HepG2 (cell line): Measurements from ENCODE around the gene SIK3. TPM values are rescaled to one million over a fixed set of nuclear protein-coding genes. Genes with fewer than 3 reads are reported as not detected.

Experiments used
- ATF7 ChIP-seq, 2 experiments: fragments of 450-650 bp in 1 of 2; sonication (generic) in 1 of 2; formaldehyde crosslinking in 1 of 2; IDR thresholded peaks; 2 replicates each; pipeline versions ENCODE4 v1.4.0 to v1.6.1; 2016 to 2020; ENCODE audit warnings: antibody characterized with exemption in 1 of 2, mild to moderate bottlenecking in 1 of 2, missing genetic modification reagents in 1 of 2
- CREB3 ChIP-seq: sonication (generic); formaldehyde crosslinking; IDR thresholded peaks from 2 replicates; pipeline ENCODE4 v1.5.0; 2020; ENCODE audit warnings: missing genetic modification reagents
- E2F1 ChIP-seq: sonication (generic); formaldehyde crosslinking; IDR thresholded peaks from 2 replicates; pipeline ENCODE4 v1.5.0; 2020; ENCODE audit warnings: missing genetic modification reagents
- FOXA3 ChIP-seq: IDR thresholded peaks from 2 replicates; pipeline ENCODE4 v1.6.1; 2016; ENCODE audit warnings: missing genetic modification reagents, missing compliant biosample characterization
- IRF9 ChIP-seq: sonication (generic); formaldehyde crosslinking; IDR thresholded peaks from 2 replicates; pipeline ENCODE4 v1.8.0; 2022; ENCODE audit warnings: missing genetic modification reagents, mild to moderate bottlenecking, borderline replicate concordance
- JUNB ChIP-seq: sonication (generic); formaldehyde crosslinking; IDR thresholded peaks from 2 replicates; pipeline ENCODE4 v1.8.0; 2022; ENCODE audit warnings: missing genetic modification reagents, mild to moderate bottlenecking, borderline replicate concordance
- KMT2B ChIP-seq: IDR thresholded peaks from 2 replicates; pipeline ENCODE4 v1.6.1; 2016; ENCODE audit warnings: missing genetic modification reagents, missing compliant biosample characterization
- MBD4 ChIP-seq: IDR thresholded peaks from 2 replicates; pipeline ENCODE4 v1.6.1; 2012; ENCODE audit warnings: low read length, inconsistent platforms, borderline replicate concordance
- MXD4 ChIP-seq: IDR thresholded peaks from 2 replicates; pipeline ENCODE4 v1.6.1; 2016; ENCODE audit warnings: mild to moderate bottlenecking, missing biosample characterization, missing genetic modification reagents
- NFKB2 ChIP-seq: sonication (generic); formaldehyde crosslinking; IDR thresholded peaks from 2 replicates; pipeline ENCODE4 v1.4.0; 2020; ENCODE audit warnings: missing genetic modification reagents, borderline replicate concordance
- POLR2G ChIP-seq: fragments of 200-400 bp; formaldehyde crosslinking; IDR thresholded peaks from 2 replicates; pipeline ENCODE4 v1.6.1; 2018; ENCODE audit warnings: mild to moderate bottlenecking, low read depth, low read length, moderate library complexity
- RAD51 ChIP-seq: fragments of 450-650 bp; IDR thresholded peaks from 2 replicates; pipeline ENCODE4 v1.6.1; 2016; ENCODE audit warnings: borderline replicate concordance
- RBFOX2 ChIP-seq: fragments of 200-400 bp; formaldehyde crosslinking; IDR thresholded peaks from 2 replicates; pipeline ENCODE4 v1.6.1; 2017; ENCODE audit warnings: low read depth, mild to moderate bottlenecking, low read length
- RNF219 ChIP-seq: sonication (generic); formaldehyde crosslinking; IDR thresholded peaks from 2 replicates; pipeline ENCODE4 v1.5.0; 2020; ENCODE audit warnings: mild to moderate bottlenecking, missing genetic modification reagents
- TSC22D2 ChIP-seq: sonication (generic); formaldehyde crosslinking; IDR thresholded peaks from 2 replicates; pipeline ENCODE4 v1.5.1; 2020; ENCODE audit warnings: missing genetic modification reagents, mild to moderate bottlenecking, borderline replicate concordance
- ZBTB38 ChIP-seq: sonication (generic); formaldehyde crosslinking; IDR thresholded peaks from 2 replicates; pipeline ENCODE4 v1.5.1; 2020; ENCODE audit warnings: mild to moderate bottlenecking, missing genetic modification reagents
- ZFX ChIP-seq: sonication (generic); formaldehyde crosslinking; IDR thresholded peaks from 2 replicates; pipeline ENCODE4 v1.4.0; 2020; ENCODE audit warnings: mild to moderate bottlenecking, low read depth, missing genetic modification reagents, moderate library complexity
- ZNF34 ChIP-seq: sonication (generic); formaldehyde crosslinking; IDR thresholded peaks from 2 replicates; pipeline ENCODE4 v1.4.0; 2020; ENCODE audit warnings: mild to moderate bottlenecking, missing genetic modification reagents, borderline replicate concordance
- ZNF563 ChIP-seq: sonication (generic); formaldehyde crosslinking; IDR thresholded peaks from 2 replicates; pipeline ENCODE4 v1.8.0; 2022; ENCODE audit warnings: mild to moderate bottlenecking, moderate library complexity, missing genetic modification reagents
- ZNF781 ChIP-seq: sonication (generic); formaldehyde crosslinking; IDR thresholded peaks from 2 replicates; pipeline ENCODE4 v1.5.1; 2020; ENCODE audit warnings: borderline replicate concordance, mild to moderate bottlenecking, missing genetic modification reagents; ENCODE audit errors: not compliant biosample characterization
- ZNF878 ChIP-seq: sonication (generic); formaldehyde crosslinking; IDR thresholded peaks from 2 replicates; pipeline ENCODE4 v1.8.1; 2023; ENCODE audit warnings: mild to moderate bottlenecking, missing genetic modification reagents, moderate library complexity
- ZNF883 ChIP-seq: sonication (generic); formaldehyde crosslinking; IDR thresholded peaks from 2 replicates; pipeline ENCODE4 v1.5.1; 2020; ENCODE audit warnings: mild to moderate bottlenecking, missing genetic modification reagents; ENCODE audit errors: not compliant biosample characterization
- polyA plus RNA-seq, 8 experiments: library from polyadenylated mRNA; depleted of rRNA in 3 of 8; stranded (reverse) in 7 of 8; unstranded in 1 of 8; fragments of >200 nt; fragmentation: Illumina TruSeq in 4 of 8; extraction: Trizol in 4 of 8; gene quantifications; 2 replicates each; pipeline versions ENCODE4 v1.2.1 to v1.2.3, GENCODE V29; 2011 to 2016; ENCODE audit warnings: low read depth in 4 of 8, missing spikeins in 1 of 8, mixed read lengths in 1 of 8; ENCODE audit not compliant: insufficient read depth in 1 of 8
- total RNA-seq, 5 experiments: library from RNA; depleted of rRNA; stranded (reverse); fragments of >200 nt; fragmentation: Illumina TruSeq; extraction: Trizol; gene quantifications; 2 replicates each; pipeline ENCODE4 v1.2.3, GENCODE V29; 2016; ENCODE audit warnings: low read depth in 1 of 5

The SIK3 gene
- total and polyA plus RNA-seq, 2 of the 13 experiments (the other 11 are each of a cell fraction or from before 2014, with no cell fraction given): 5.7 to 9.8 TPM

- TF ChIP-seq POLR2G: no peak
- peak; percentile 60; the same call in 1 of the 2 replicates for TF ChIP-seq MBD4
- no peak for TF ChIP-seq CREB3 (CRISPR knock-in tag)
- peak; percentile 51; the same call in 1 of the 2 replicates for TF ChIP-seq KMT2B (CRISPR knock-in tag)
- no peak; the same call in 1 of the 2 replicates for TF ChIP-seq ZFX (CRISPR knock-in tag)
- no peak for TF ChIP-seq ZNF34 (CRISPR knock-in tag)
- no peak for TF ChIP-seq ZNF883 (CRISPR knock-in tag)
- no peak for TF ChIP-seq ATF7 (IDR thresholded peaks at IDR 0.05)
- no peak for TF ChIP-seq ATF7 (CRISPR knock-in tag; IDR thresholded peaks at IDR 0.05)
- no peak for TF ChIP-seq NFKB2
- TF ChIP-seq IRF9 (CRISPR knock-in tag): no peak
- no peak for TF ChIP-seq RBFOX2
- TF ChIP-seq MXD4: peak; percentile 53; the same call in 1 of the 2 replicates
- TF ChIP-seq E2F1: no peak
- no peak for TF ChIP-seq ZNF878 (CRISPR knock-in tag)
- no peak for TF ChIP-seq RNF219
- no peak for TF ChIP-seq RAD51
- no peak for TF ChIP-seq TSC22D2
- no peak for TF ChIP-seq ZNF563
- no peak; the same call in 1 of the 2 replicates for TF ChIP-seq JUNB (CRISPR knock-in tag)
- no peak for TF ChIP-seq ZNF781 (CRISPR knock-in tag)
- TF ChIP-seq FOXA3: peak; percentile 88
- TF ChIP-seq ZBTB38: no peak
Observed at GRCh38 chr11:117076941-117077691, 21.1 kb downstream of the SIK3 start (continued).
